BE2C (cell line): ENCODE results near the gene N4BP2L2.

Experiments used
- DNase-seq: peaks from one replicate; pipeline ENCODE4 v3.0.0-alpha.2; 2020
- H3K27me3 ChIP-seq: fragments of 250-450 bp; sonication (Bioruptor Pico); 2 replicates; pipeline ENCODE4 v1.5.1; 2020; ENCODE audit warnings: mild to moderate bottlenecking
- H3K36me3 ChIP-seq: fragments of 250-450 bp; sonication (Bioruptor Pico); 2 replicates; pipeline ENCODE4 v1.5.1; 2020; ENCODE audit warnings: mild to moderate bottlenecking
- H3K4me1 ChIP-seq: fragments of 250-450 bp; sonication (Bioruptor Pico); 2 replicates; pipeline ENCODE4 v1.5.1; 2020
- H3K4me3 ChIP-seq: 2 replicates; pipeline ENCODE4 v1.5.1; 2011; ENCODE audit warnings: low read depth, low read length
- H3K9me3 ChIP-seq: fragments of 250-450 bp; sonication (Bioruptor Pico); 2 replicates; pipeline ENCODE4 v1.5.1; 2020
- TF ChIP-seq, protein P1 (sequence below): IDR thresholded peaks from 2 replicates; pipeline ENCODE4 v1.5.1; 2012; ENCODE audit warnings: mild to moderate bottlenecking, low read depth, low read length

Gene N4BP2L2

GRCh38 chr13:32443111-32443510 lies 95.5 kb downstream of the N4BP2L2 start:
- Histone ChIP-seq H3K4me1 (peaks cover 5% of the 10 kb centered on the region), H3K27me3 (no peaks in the 10 kb centered on the region), H3K36me3 (no peaks in the 10 kb centered on the region), H3K4me3 (no peak overlapping the region), H3K9me3 (no peaks in the 10 kb centered on the region; the same call in 1 of the 2 replicates)
- TF ChIP-seq, protein P1, sequence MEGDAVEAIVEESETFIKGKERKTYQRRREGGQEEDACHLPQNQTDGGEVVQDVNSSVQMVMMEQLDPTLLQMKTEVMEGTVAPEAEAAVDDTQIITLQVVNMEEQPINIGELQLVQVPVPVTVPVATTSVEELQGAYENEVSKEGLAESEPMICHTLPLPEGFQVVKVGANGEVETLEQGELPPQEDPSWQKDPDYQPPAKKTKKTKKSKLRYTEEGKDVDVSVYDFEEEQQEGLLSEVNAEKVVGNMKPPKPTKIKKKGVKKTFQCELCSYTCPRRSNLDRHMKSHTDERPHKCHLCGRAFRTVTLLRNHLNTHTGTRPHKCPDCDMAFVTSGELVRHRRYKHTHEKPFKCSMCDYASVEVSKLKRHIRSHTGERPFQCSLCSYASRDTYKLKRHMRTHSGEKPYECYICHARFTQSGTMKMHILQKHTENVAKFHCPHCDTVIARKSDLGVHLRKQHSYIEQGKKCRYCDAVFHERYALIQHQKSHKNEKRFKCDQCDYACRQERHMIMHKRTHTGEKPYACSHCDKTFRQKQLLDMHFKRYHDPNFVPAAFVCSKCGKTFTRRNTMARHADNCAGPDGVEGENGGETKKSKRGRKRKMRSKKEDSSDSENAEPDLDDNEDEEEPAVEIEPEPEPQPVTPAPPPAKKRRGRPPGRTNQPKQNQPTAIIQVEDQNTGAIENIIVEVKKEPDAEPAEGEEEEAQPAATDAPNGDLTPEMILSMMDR, result peak; percentile 55
- peak; percentile 27 for DNase-seq

- DNase-seq, result no peak
- Histone ChIP-seq H3K9me3 (no peaks in the 10 kb centered on the region; the same call in 1 of the 2 replicates), H3K4me3 (no peak overlapping the region), H3K4me1 (no peaks in the 10 kb centered on the region), H3K27me3 (no peaks in the 10 kb centered on the region), H3K36me3 (no peaks in the 10 kb centered on the region; the same call in 1 of the 2 replicates)
- TF ChIP-seq, protein P1, result no peak
Observed at GRCh38 chr13:32438871-32439270, 99.7 kb downstream of the N4BP2L2 start.

DNA sequence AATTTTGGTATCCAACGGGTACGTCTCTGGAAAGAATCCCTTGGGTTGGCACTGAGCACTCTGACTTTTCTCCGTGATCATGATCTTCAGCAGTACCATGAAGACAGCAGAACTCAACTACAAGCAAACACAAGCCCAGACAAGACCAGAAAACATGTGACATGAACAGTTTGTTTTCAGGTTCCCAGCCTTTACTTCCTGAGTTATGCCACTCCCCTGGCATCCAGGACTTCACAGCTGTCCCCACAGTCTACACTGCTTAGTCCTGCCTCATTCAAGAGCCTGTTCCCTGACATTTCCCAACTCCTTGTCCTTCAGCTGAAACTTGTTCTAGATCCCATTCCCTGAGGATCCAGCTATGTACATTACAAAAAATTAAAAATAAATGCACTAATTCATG lies 105.7 kb downstream of the N4BP2L2 start:
- Histone ChIP-seq H3K36me3 (no peaks in the 10 kb centered on the region; the same call in none of the 2 replicates), H3K9me3 (no peaks in the 10 kb centered on the region), H3K4me1 (no peaks in the 10 kb centered on the region), H3K4me3 (no peak overlapping the region), H3K27me3 (no peaks in the 10 kb centered on the region)
- TF ChIP-seq, protein P1, result no peak
- no peak for DNase-seq

DNA sequence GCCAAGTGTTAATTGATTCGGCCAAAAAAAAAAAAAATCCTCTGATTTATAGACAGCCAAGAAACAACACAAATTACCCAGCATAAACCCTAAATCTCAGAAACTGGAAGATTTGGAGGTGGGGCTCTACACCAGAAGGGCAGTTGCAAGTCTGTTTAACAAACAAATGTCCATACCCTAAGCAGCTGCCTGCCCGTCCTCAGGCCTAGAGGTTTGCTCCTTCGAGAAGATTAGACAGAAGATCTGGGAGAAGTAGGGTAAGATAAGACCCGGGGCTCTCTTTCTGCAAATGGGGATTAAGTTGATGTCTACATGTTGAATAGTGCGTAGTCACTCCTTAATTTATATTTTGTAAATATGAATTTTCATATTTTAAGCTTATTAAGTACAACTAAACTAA lies 107.2 kb downstream of the N4BP2L2 start:
- DNase-seq, result no peak
- Histone ChIP-seq H3K27me3 (no peaks in the 10 kb centered on the region), H3K4me1 (no peaks in the 10 kb centered on the region), H3K9me3 (no peaks in the 10 kb centered on the region), H3K4me3 (no peak overlapping the region), H3K36me3 (no peaks in the 10 kb centered on the region; the same call in 1 of the 2 replicates)
- TF ChIP-seq, protein P1, result no peak

DNA sequence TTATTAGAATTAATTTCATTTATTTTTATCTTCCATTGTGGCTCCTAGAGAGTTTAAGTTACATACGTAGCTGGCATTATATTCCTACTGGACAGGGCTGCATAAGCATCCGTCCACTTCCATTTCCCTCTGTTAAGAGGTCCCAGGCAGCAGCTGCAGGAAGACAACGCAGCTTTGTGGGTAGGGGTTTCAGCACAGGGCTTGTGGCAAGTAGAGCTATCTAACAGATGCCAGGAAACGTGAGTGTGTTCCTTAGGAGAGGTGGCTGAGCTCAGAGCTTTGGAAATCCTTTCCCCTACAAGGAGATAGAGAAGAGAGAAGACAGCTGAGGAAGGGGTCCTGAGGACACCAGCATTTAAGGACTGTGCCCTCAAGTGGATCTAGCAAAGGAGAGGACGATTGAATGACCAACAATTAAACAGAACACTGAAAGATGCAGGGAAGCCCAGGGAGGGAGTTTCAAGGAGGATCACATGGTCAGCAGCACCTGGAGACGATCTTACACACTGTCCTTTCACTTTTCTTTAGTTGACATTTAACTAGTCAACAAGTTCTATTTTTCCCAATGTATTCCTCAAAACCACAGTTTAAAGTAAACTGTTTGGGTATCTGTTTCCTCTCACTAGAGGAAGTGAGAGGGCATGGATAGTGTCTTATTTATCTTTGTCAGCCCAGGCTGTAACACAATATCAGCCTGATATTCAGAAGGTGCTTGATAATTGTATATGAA lies 108.4 kb downstream of the N4BP2L2 start:
- no peak for DNase-seq
- Histone ChIP-seq H3K9me3 (no peaks in the 10 kb centered on the region), H3K4me3 (no peak overlapping the region), H3K27me3 (no peaks in the 10 kb centered on the region), H3K36me3 (no peaks in the 10 kb centered on the region; the same call in 1 of the 2 replicates), H3K4me1 (no peaks in the 10 kb centered on the region)
- TF ChIP-seq, protein P1, result no peak

DNA sequence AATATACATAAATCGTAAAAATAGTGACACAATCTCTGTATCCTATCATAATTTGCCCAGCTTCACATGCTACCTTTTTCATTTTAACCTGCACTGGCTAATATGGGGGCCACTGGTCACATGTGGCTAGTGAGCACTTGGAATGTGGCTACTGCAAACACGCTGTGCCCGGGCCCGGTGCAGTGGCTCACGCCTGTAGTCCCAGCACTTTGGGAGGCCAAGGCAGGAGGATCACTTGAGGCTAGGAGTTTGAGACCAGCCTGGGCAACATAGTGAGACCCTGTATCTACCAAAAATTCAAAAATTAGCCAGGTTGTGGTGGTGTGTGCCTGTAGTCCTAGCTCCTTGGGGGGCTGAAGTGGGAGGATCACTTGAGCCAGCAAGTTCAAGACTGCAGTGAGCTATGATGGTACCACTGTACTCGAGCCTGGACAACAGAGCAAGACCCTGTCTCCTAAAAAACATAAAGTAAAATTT lies 109.1 kb downstream of the N4BP2L2 start:
- Histone ChIP-seq H3K4me3 (no peak overlapping the region), H3K27me3 (no peaks in the 10 kb centered on the region), H3K4me1 (no peaks in the 10 kb centered on the region), H3K36me3 (no peaks in the 10 kb centered on the region; the same call in 1 of the 2 replicates), H3K9me3 (no peaks in the 10 kb centered on the region)
- TF ChIP-seq, protein P1, result no peak
- no peak for DNase-seq
